ENCODE measurements around the gene ST6GALNAC2.

ST6GALNAC2 gene

GRCh38 chr17:76546556-76547182 is 39.0 kb downstream of the ST6GALNAC2 start:
- Histone ChIP-seq H3K4me2 (ENCODE audit: low read length) (no peak overlapping the region), H3K9me3 (ENCODE audit: control insufficient read depth, insufficient read depth, low read length) (no peaks in the 10 kb centered on the region), H3K4me3 (ENCODE audit: low read length) (no peak overlapping the region), H3F3A (ENCODE audit: control insufficient read depth, insufficient read depth) (no peaks in the 10 kb centered on the region), H3K79me2 (ENCODE audit: control insufficient read depth, low read length) (no peaks in the 10 kb centered on the region), H3K4me1 (ENCODE audit: control insufficient read depth, low read length) (peaks cover 10% of the 10 kb centered on the region), H3K36me3 (ENCODE audit: control insufficient read depth, low read length) (no peaks in the 10 kb centered on the region), H3K27me3 (ENCODE audit: control insufficient read depth, low read length) (peaks cover 35% of the 10 kb centered on the region), H3K9me2 (replicated peaks; ENCODE audit: control insufficient read depth, low read length) (no peaks in the 10 kb centered on the region), H3K27ac (ENCODE audit: low read depth, low read length) (no peak overlapping the region), H4K20me1 (ENCODE audit: control insufficient read depth, insufficient read depth, low read depth, low read length) (no peaks in the 10 kb centered on the region)
- TF ChIP-seq EZH2phosphoT487 (IDR thresholded peaks at IDR 0.05; ENCODE audit: borderline replicate concordance, low read length) (no peak), CTCF (IDR thresholded peaks at IDR 0.05; ENCODE audit: low read depth, low read length, poor library complexity, severe bottlenecking) (no peak)

- Histone ChIP-seq H3K27me3 (ENCODE audit: control insufficient read depth, low read length) (peaks cover 34% of the 10 kb centered on the region), H3K36me3 (ENCODE audit: control insufficient read depth, low read length) (no peaks in the 10 kb centered on the region), H3K4me2 (ENCODE audit: low read length) (no peak overlapping the region), H3K4me3 (ENCODE audit: low read length) (no peak overlapping the region), H3K79me2 (ENCODE audit: control insufficient read depth, low read length) (no peaks in the 10 kb centered on the region), H3K9me2 (replicated peaks; ENCODE audit: control insufficient read depth, low read length) (no peaks in the 10 kb centered on the region), H3K9me3 (ENCODE audit: control insufficient read depth, insufficient read depth, low read length) (no peaks in the 10 kb centered on the region), H3F3A (ENCODE audit: control insufficient read depth, insufficient read depth) (no peaks in the 10 kb centered on the region), H3K4me1 (ENCODE audit: control insufficient read depth, low read length) (peaks cover 13% of the 10 kb centered on the region), H3K27ac (ENCODE audit: low read depth, low read length) (no peak overlapping the region), H4K20me1 (ENCODE audit: control insufficient read depth, insufficient read depth, low read depth, low read length) (no peaks in the 10 kb centered on the region)
- TF ChIP-seq CTCF (IDR thresholded peaks at IDR 0.05; ENCODE audit: low read depth, low read length, poor library complexity, severe bottlenecking) (no peak), EZH2phosphoT487 (IDR thresholded peaks at IDR 0.05; ENCODE audit: borderline replicate concordance, low read length) (no peak)
These were observed 39.6 kb downstream of the ST6GALNAC2 start for GRCh38 chr17:76545918-76546555.

GRCh38 chr17:76544546-76545365 is 40.9 kb downstream of the ST6GALNAC2 start:
- H3K27ac ChIP-seq (ENCODE audit: low read depth, low read length): no peak overlapping the region
- TF ChIP-seq CTCF (IDR thresholded peaks at IDR 0.05; ENCODE audit: low read depth, low read length, poor library complexity, severe bottlenecking) (no peak), EZH2phosphoT487 (IDR thresholded peaks at IDR 0.05; ENCODE audit: borderline replicate concordance, low read length) (no peak)
- H3F3A ChIP-seq (ENCODE audit: control insufficient read depth, insufficient read depth): no peaks in the 10 kb centered on the region
- H3K27me3 ChIP-seq (ENCODE audit: control insufficient read depth, low read length): peaks cover 34% of the 10 kb centered on the region
- H3K79me2 ChIP-seq (ENCODE audit: control insufficient read depth, low read length): no peaks in the 10 kb centered on the region
- H3K4me1 ChIP-seq (ENCODE audit: control insufficient read depth, low read length): peaks cover 20% of the 10 kb centered on the region
- H4K20me1 ChIP-seq (ENCODE audit: control insufficient read depth, insufficient read depth, low read depth, low read length): no peaks in the 10 kb centered on the region
- H3K9me3 ChIP-seq (ENCODE audit: control insufficient read depth, insufficient read depth, low read length): no peaks in the 10 kb centered on the region
- H3K36me3 ChIP-seq (ENCODE audit: control insufficient read depth, low read length): no peaks in the 10 kb centered on the region
- no peak overlapping the region for H3K4me3 ChIP-seq (ENCODE audit: low read length)
- H3K4me2 ChIP-seq (ENCODE audit: low read length): no peak overlapping the region
- H3K9me2 ChIP-seq (replicated peaks; ENCODE audit: control insufficient read depth, low read length): no peaks in the 10 kb centered on the region
